ENCODE measurements around the gene FBP1. TPM values are rescaled to one million over a fixed set of nuclear protein-coding genes. Genes with fewer than 3 reads are reported as not detected.
"Not testable (repeated sequence)": the region's sequence is repeated elsewhere in the genome, so short reads cannot be mapped to it uniquely, and the experiment has no call there.

The FBP1 gene
- total RNA-seq, 4 donors from 2014 or later, result 21.3 to 55.7 (median 44.6) TPM

DNA sequence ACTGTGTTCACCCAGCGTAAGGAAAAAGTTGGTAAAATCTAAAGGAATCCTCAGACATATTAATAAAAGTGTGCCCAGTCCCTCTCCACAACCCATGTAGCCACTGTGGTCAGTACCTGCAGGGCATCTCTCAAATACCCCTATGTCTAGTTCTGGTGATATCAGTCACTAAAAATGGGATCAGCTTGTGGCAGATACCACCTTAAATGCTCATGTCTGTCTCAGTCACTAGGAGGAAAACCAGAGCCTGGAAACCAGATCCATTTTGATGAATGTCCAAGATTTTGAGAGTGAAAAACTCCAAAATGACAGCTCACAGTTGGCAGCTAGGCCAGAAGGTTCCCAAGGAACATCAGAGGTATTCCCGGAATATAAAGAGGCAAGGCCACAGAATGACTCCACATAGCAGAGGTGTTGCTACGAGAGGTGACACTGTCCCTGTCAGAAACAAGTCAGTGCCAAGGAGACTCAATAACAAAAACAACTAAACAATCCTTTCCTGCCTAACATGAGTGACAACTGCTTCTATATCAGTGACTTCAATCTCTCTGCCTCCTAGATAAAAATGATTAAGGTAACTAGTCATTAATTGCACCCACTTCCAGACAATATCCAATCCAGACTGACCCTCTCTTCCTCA lies 70.9 kb downstream of the FBP1 start:
- intact Hi-C loops (cut with DNase I; ENCODE audit: low total_unique reads), result no loop called here
- Histone ChIP-seq H3K36me3 (no peaks in the 10 kb centered on the region), H3K4me1 (no peaks in the 10 kb centered on the region), H3K27ac (no peak overlapping the region), H3K27me3 (no peaks in the 10 kb centered on the region), H3K9me3 (no peaks in the 10 kb centered on the region), H3K4me3 (no peak overlapping the region)
- WGBS, 2 donors (ENCODE audit: low coverage in 1 of 2), result 72 to 81% methylated on average over 3 of the region's 3 CpGs
- in situ Hi-C loops (cut with MboI; ENCODE audit: low pct_ligation_motif_present in 1 of 4, low pct_unique_long_range_greater_than_20kb in 1 of 4, low sequenced_read_pairs in 3 of 4), result no loop called here
- TF ChIP-seq EP300 (IDR thresholded peaks at IDR 0.05; ENCODE audit: low read depth), result no peak
- TF ChIP-seq, protein P1, sequence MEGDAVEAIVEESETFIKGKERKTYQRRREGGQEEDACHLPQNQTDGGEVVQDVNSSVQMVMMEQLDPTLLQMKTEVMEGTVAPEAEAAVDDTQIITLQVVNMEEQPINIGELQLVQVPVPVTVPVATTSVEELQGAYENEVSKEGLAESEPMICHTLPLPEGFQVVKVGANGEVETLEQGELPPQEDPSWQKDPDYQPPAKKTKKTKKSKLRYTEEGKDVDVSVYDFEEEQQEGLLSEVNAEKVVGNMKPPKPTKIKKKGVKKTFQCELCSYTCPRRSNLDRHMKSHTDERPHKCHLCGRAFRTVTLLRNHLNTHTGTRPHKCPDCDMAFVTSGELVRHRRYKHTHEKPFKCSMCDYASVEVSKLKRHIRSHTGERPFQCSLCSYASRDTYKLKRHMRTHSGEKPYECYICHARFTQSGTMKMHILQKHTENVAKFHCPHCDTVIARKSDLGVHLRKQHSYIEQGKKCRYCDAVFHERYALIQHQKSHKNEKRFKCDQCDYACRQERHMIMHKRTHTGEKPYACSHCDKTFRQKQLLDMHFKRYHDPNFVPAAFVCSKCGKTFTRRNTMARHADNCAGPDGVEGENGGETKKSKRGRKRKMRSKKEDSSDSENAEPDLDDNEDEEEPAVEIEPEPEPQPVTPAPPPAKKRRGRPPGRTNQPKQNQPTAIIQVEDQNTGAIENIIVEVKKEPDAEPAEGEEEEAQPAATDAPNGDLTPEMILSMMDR (IDR thresholded peaks at IDR 0.05), result no peak
- TF ChIP-seq POLR2A (IDR thresholded peaks at IDR 0.05), result no peak
- no peak for TF ChIP-seq POLR2AphosphoS5 (IDR thresholded peaks at IDR 0.05)
- no peak for DNase-seq

DNA sequence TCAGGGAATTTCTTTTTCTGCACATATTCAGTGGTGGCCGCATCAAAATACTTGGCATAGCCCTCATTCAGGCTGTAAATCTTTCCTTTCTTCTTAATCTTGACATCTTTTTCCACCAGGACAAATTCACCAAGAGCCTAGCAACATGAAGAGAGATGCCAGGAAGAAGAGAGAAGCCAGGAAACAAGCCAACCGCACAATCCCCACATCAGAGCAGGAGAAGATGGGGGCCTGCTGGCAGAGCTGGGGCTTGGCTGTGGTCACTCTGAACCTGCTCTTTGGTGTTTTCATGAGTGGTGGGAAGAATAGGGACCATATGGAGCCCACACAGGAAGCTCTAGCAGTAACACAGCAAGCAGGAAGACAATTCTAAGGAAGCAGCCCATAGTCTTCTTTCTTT lies 72.0 kb downstream of the FBP1 start:
- intact Hi-C loops (cut with DNase I; ENCODE audit: low total_unique reads) (no loop called here), in situ Hi-C loops (cut with MboI; ENCODE audit: low pct_ligation_motif_present in 1 of 4, low pct_unique_long_range_greater_than_20kb in 1 of 4, low sequenced_read_pairs in 3 of 4) (no loop called here)
- no peaks in the 10 kb centered on the region for H3K27me3 ChIP-seq
- 64 to 81% methylated on average over 1 to 2 of the region's 2 CpGs for WGBS, 2 donors (ENCODE audit: low coverage in 1 of 2)
- no peak overlapping the region for H3K27ac ChIP-seq
- no peak overlapping the region for H3K4me3 ChIP-seq
- H3K4me1 ChIP-seq, result no peaks in the 10 kb centered on the region
- TF ChIP-seq, protein P1 (IDR thresholded peaks at IDR 0.05), result no peak
- TF ChIP-seq POLR2AphosphoS5 (IDR thresholded peaks at IDR 0.05) (no peak), EP300 (IDR thresholded peaks at IDR 0.05; ENCODE audit: low read depth) (no peak), POLR2A (IDR thresholded peaks at IDR 0.05) (no peak)
- H3K36me3 ChIP-seq, result no peaks in the 10 kb centered on the region
- DNase-seq, result no peak
- H3K9me3 ChIP-seq, result no peaks in the 10 kb centered on the region

DNA sequence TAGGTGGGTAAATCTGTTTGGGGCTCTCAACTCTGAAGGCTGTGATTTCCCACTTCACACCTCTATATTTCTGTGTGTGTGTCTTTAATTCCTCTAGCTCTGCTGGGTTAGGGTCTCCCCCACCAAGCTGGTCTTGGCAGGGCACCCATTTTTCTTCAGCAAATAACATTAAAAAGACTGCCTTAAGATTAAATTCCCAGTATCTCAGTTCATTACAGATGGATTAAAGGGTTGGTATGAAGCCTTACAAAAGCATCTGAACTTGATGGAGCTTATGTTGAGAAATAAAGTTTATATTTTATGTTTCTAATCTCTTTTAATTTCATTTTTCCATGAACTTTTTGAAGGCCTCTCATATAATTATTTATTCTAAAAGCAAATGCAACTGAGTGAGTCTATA lies 72.8 kb downstream of the FBP1 start:
- DNase-seq, result no peak
- Histone ChIP-seq H3K4me1 (no peaks in the 10 kb centered on the region), H3K36me3 (no peaks in the 10 kb centered on the region), H3K27me3 (no peaks in the 10 kb centered on the region), H3K4me3 (no peak overlapping the region), H3K27ac (no peak overlapping the region), H3K9me3 (no peaks in the 10 kb centered on the region)
- intact Hi-C loops (cut with DNase I; ENCODE audit: low total_unique reads) (no loop called here), in situ Hi-C loops (cut with MboI; ENCODE audit: low pct_ligation_motif_present in 1 of 4, low pct_unique_long_range_greater_than_20kb in 1 of 4, low sequenced_read_pairs in 3 of 4) (no loop called here)
- TF ChIP-seq POLR2A (IDR thresholded peaks at IDR 0.05) (no peak), POLR2AphosphoS5 (IDR thresholded peaks at IDR 0.05) (no peak), EP300 (IDR thresholded peaks at IDR 0.05; ENCODE audit: low read depth) (no peak)
- TF ChIP-seq, protein P1 (IDR thresholded peaks at IDR 0.05), result no peak

DNA sequence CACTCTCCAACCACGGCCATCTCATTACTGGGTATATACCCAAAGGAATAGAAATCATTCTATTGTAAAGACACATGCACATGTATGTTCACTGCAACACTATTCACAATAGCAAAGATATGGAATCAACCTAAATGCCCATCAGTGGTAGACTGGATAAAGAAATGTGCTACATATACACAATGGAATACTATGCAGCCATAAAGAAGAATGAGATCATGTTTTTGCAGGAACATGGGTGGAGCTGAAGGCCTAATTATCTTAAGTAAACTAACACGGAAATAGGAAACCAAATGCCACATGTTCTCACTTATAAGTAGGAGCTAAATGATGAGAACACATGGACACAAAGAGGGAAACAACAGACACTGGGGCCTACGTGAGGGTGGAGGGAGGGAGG lies 75.0 kb downstream of the FBP1 start:
- in situ Hi-C loops (cut with MboI; ENCODE audit: low pct_ligation_motif_present in 1 of 4, low pct_unique_long_range_greater_than_20kb in 1 of 4, low sequenced_read_pairs in 3 of 4); DNase-seq: not testable (repeated sequence)
- 55 to 69% methylated on average over 1 to 3 of the region's 3 CpGs for WGBS, 2 donors (ENCODE audit: low coverage in 1 of 2)

DNA sequence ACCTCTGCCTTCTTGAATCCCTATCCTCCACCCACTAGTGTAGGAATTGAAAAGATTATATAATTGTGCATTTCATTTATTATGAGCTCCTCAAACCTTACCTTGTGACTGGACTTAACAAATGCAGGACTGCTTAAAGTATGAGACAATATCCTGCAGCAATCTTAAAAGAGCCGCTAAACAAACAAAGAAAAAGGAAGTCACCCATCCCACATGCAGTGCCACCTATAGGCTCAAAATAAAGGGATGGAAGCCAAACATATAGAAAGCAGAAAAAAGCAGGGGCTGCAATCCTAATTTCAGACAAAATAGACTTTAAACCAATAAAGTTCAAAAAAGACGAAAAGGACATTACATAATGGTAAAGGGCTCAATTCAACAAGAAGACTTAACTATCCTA lies 75.8 kb downstream of the FBP1 start:
- Histone ChIP-seq H3K9me3 (no peaks in the 10 kb centered on the region), H3K36me3 (no peaks in the 10 kb centered on the region), H3K4me3 (no peak overlapping the region), H3K4me1 (no peaks in the 10 kb centered on the region), H3K27ac (no peak overlapping the region), H3K27me3 (no peaks in the 10 kb centered on the region)
- no peak for TF ChIP-seq POLR2AphosphoS5 (IDR thresholded peaks at IDR 0.05)
- TF ChIP-seq POLR2A (IDR thresholded peaks at IDR 0.05), result no peak
- TF ChIP-seq, protein P1 (IDR thresholded peaks at IDR 0.05), result no peak
- TF ChIP-seq EP300 (IDR thresholded peaks at IDR 0.05; ENCODE audit: low read depth), result no peak
- WGBS, 2 donors (ENCODE audit: low coverage in 1 of 2), result 48 to 85% methylated on average over 2 of the region's 2 CpGs
- DNase-seq, result no peak
- in situ Hi-C loops (cut with MboI; ENCODE audit: low pct_ligation_motif_present in 1 of 4, low pct_unique_long_range_greater_than_20kb in 1 of 4, low sequenced_read_pairs in 3 of 4), result no loop called here
- intact Hi-C loops (cut with DNase I; ENCODE audit: low total_unique reads), result no loop called here

More for the DNA sequence above, 75.0 kb downstream of the FBP1 start:
- H3K4me3 ChIP-seq; intact Hi-C loops (cut with DNase I; ENCODE audit: low total_unique reads); H3K4me1 ChIP-seq; H3K27me3 ChIP-seq; H3K36me3 ChIP-seq; H3K9me3 ChIP-seq; H3K27ac ChIP-seq: not testable (repeated sequence)
